Measurements from ENCODE around the gene OXCT1.

GRCh38 chr5:41842777-41843176 is 27.4 kb downstream of the OXCT1 start:
- TF ChIP-seq GABPB1 (CRISPR knock-in tag; IDR thresholded peaks at IDR 0.05) (no peak), ZZZ3 (CRISPR knock-in tag; IDR thresholded peaks at IDR 0.05; ENCODE audit: borderline replicate concordance) (no peak), ZNF549 (CRISPR knock-in tag; IDR thresholded peaks at IDR 0.05) (no peak), POLR2AphosphoS5 (IDR thresholded peaks at IDR 0.05; ENCODE audit: low read depth, low read length) (no peak), POLR2A (IDR thresholded peaks at IDR 0.05; ENCODE audit: insufficient read depth in 1 of 2, low read depth in 2 of 2, low read length in 2 of 2) (no peak), MAZ (IDR thresholded peaks at IDR 0.05; ENCODE audit: borderline replicate concordance, low read depth, low read length) (no peak), MAZ (CRISPR knock-in tag; IDR thresholded peaks at IDR 0.05; ENCODE audit: low read depth) (no peak), GLI4 (CRISPR knock-in tag; IDR thresholded peaks at IDR 0.05; ENCODE audit: borderline replicate concordance) (no peak), ZSCAN5A (CRISPR knock-in tag; IDR thresholded peaks at IDR 0.05; ENCODE audit: borderline replicate concordance) (no peak), ZNF354B (CRISPR knock-in tag; IDR thresholded peaks at IDR 0.05) (no peak)
- TF ChIP-seq, protein P1, sequence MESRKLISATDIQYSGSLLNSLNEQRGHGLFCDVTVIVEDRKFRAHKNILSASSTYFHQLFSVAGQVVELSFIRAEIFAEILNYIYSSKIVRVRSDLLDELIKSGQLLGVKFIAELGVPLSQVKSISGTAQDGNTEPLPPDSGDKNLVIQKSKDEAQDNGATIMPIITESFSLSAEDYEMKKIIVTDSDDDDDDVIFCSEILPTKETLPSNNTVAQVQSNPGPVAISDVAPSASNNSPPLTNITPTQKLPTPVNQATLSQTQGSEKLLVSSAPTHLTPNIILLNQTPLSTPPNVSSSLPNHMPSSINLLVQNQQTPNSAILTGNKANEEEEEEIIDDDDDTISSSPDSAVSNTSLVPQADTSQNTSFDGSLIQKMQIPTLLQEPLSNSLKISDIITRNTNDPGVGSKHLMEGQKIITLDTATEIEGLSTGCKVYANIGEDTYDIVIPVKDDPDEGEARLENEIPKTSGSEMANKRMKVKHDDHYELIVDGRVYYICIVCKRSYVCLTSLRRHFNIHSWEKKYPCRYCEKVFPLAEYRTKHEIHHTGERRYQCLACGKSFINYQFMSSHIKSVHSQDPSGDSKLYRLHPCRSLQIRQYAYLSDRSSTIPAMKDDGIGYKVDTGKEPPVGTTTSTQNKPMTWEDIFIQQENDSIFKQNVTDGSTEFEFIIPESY (CRISPR knock-in tag; IDR thresholded peaks at IDR 0.05), result no peak
- TF ChIP-seq, protein P2, sequence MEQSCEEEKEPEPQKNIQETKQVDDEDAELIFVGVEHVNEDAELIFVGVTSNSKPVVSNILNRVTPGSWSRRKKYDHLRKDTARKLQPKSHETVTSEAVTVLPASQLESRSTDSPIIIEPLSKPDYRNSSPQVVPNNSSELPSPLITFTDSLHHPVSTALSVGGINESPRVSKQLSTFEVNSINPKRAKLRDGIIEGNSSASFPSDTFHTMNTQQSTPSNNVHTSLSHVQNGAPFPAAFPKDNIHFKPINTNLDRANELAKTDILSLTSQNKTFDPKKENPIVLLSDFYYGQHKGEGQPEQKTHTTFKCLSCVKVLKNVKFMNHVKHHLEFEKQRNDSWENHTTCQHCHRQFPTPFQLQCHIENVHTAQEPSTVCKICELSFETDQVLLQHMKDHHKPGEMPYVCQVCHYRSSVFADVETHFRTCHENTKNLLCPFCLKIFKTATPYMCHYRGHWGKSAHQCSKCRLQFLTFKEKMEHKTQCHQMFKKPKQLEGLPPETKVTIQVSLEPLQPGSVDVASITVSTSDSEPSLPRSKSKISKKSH (CRISPR knock-in tag; IDR thresholded peaks at IDR 0.05; ENCODE audit: borderline replicate concordance), result no peak
- TF ChIP-seq, protein P3, sequence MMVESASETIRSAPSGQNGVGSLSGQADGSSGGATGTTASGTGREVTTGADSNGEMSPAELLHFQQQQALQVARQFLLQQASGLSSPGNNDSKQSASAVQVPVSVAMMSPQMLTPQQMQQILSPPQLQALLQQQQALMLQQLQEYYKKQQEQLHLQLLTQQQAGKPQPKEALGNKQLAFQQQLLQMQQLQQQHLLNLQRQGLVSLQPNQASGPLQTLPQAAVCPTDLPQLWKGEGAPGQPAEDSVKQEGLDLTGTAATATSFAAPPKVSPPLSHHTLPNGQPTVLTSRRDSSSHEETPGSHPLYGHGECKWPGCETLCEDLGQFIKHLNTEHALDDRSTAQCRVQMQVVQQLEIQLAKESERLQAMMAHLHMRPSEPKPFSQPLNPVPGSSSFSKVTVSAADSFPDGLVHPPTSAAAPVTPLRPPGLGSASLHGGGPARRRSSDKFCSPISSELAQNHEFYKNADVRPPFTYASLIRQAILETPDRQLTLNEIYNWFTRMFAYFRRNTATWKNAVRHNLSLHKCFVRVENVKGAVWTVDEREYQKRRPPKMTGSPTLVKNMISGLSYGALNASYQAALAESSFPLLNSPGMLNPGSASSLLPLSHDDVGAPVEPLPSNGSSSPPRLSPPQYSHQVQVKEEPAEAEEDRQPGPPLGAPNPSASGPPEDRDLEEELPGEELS (CRISPR knock-in tag; IDR thresholded peaks at IDR 0.05), result no peak
